ENCODE results near the gene SLC35E1.

DNA sequence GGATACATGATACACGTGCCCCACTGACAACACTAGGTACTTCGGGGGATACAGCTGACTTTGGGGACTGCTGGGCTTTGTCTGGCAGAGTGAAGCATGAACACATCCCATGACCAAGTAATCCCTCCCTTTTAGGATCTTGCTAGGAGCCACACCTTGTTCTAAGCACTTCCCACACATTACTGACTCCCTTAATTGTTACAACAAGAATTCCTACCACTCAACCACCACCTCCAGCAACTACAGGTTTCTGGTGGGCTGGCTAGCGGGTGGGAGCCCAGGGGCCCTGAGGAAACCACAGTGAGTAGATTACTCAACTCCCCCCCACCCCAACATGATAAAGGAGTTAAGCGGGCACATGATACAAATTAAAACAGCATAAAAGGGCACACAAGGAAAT lies 7.2 kb upstream of the SLC35E1 start:
- TF ChIP-seq EZH2 (IDR thresholded peaks at IDR 0.05; ENCODE audit: low read length), result no peak
- TF ChIP-seq, protein P1, sequence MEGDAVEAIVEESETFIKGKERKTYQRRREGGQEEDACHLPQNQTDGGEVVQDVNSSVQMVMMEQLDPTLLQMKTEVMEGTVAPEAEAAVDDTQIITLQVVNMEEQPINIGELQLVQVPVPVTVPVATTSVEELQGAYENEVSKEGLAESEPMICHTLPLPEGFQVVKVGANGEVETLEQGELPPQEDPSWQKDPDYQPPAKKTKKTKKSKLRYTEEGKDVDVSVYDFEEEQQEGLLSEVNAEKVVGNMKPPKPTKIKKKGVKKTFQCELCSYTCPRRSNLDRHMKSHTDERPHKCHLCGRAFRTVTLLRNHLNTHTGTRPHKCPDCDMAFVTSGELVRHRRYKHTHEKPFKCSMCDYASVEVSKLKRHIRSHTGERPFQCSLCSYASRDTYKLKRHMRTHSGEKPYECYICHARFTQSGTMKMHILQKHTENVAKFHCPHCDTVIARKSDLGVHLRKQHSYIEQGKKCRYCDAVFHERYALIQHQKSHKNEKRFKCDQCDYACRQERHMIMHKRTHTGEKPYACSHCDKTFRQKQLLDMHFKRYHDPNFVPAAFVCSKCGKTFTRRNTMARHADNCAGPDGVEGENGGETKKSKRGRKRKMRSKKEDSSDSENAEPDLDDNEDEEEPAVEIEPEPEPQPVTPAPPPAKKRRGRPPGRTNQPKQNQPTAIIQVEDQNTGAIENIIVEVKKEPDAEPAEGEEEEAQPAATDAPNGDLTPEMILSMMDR (optimal IDR thresholded peaks at IDR 0.05 in 1 of 3, IDR thresholded peaks at IDR 0.05 in 1 of 3, conservative IDR thresholded peaks at IDR 0.05 in 1 of 3; ENCODE audit: extremely low read depth in 1 of 3, insufficient read depth in 2 of 3, low read length in 3 of 3), result no peak

Measured in keratinocyte (primary cell).